HEK293T (cell line): ENCODE measurements around the gene SEL1L.

ENCODE experiments used
- CTBP1 ChIP-seq: fragments of 450-650 bp; IDR thresholded peaks from 2 replicates; pipeline ENCODE4 v1.6.1; 2016; ENCODE audit warnings: borderline replicate concordance
- SP1 ChIP-seq: fragments of 450-650 bp; IDR thresholded peaks from 2 replicates; pipeline ENCODE4 v1.6.1; 2017
- TARDBP ChIP-seq: fragments of 450-650 bp; IDR thresholded peaks from 2 replicates; pipeline ENCODE4 v1.6.1; 2016

DNA sequence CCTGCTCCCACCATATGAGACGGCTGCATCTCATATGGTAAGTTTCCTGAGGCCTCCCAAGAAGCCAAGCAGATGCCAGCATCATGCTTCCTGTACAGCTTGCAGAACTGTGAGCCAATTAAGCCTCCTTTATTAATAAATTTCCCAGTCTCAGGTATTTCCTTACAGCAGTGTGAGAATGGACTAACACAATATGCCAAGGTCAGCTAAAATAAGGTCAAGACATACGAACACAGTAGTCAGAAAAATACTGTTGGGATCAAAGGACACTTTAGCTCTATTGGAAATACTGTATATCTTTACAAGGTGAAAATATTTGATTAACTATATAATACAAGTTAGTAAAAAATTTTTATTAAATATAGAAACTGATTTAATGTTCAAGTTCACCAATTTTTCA lies 28.8 kb downstream of the SEL1L start:
- no peak for TF ChIP-seq CTBP1
- TF ChIP-seq TARDBP: no peak
- TF ChIP-seq SP1: no peak
